G401.6 (cell line): Measurements from ENCODE around the gene STXBP6.

Experiments used
- FAIRE-seq: peaks from 2 replicates; lab custom pipeline; 2012; peaks lifted over from hg19 to GRCh38; lab: Jason Lieb, UNC

STXBP6 gene

DNA sequence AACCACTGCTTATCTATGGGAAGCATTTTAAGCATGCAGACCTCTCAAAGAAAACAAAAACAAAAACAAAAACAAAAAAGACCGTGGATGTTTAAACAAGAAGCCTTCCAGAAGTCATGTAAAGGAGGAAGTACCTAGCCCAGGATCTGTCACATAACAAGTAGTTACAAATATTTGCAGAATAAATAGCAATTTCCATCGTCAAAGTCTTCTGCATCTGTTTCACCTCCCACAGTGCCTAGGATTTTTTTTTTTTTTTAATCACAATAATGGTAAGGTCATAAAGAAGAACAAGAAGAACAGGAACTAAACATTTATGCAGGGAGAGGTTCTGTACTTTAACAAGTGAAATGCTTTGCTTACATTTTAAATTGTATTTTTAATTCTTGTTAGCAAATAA, 2.4 kb upstream of the STXBP6 start:
- no peak for FAIRE-seq

DNA sequence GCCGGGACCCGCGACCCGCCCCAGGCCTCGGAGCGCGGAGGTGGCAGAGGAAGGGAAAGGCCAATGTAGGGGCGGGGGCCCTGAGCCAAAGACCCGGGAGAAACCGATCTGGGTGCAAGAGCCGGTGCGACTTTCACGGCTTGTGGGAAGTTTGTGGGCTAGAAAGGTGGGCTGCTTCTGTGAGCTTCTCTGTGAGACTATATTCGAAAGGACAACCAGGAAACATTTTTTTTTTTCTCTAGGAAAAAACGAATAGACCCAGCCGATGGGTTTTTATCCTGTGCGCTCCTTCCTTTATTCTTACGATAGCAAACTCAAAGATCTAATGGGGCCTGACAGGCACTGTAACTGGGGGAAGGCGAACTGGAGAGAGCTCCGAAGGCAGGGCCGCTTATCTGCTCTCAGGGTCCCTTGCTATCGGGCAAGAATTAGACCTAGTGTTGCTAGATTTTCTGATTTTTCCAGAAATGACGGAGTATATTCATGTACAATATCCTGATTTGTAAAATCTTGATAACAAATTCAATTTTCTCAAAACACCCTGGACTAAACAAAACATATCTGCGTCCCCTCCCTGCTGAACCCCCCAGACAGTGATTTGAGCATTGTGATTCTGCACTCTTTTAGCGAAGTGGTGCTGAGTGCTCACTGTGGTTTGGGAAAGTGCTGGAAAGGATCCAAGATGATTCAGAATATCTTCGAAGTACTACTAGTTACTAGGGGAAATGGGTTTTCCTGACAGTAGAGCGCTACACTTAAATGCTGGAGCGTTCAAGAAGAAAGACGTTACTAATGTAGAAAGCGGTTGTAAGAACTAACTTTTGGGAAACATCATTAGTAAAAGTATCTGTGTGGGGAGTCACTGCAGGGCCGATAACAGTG, 563 bp upstream of the STXBP6 start:
- FAIRE-seq = no peak

DNA sequence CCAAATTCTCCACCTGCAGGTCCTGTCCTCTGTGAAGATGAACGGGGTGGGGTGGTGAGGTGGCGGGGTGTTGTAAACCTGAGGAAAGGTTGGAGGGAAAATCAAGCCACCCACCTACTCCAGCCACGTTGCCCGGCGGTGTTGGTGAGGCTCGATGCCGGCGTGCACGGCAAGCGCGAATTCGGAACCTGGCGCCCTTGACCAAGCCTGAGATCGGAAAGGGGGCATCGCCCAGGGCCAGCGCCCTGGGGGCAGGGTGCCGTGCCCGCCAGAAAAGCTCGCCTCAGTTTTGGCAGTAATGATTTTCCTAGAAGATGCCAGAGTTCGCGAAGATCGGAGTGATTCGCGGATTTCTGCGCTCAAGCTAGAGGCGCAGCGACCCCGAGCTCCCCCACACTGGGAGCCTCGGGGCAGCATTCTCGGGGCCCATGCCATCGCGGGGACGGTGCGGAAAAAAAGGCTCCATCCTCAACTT, 817 bp downstream of the STXBP6 start:
- no peak for FAIRE-seq

DNA sequence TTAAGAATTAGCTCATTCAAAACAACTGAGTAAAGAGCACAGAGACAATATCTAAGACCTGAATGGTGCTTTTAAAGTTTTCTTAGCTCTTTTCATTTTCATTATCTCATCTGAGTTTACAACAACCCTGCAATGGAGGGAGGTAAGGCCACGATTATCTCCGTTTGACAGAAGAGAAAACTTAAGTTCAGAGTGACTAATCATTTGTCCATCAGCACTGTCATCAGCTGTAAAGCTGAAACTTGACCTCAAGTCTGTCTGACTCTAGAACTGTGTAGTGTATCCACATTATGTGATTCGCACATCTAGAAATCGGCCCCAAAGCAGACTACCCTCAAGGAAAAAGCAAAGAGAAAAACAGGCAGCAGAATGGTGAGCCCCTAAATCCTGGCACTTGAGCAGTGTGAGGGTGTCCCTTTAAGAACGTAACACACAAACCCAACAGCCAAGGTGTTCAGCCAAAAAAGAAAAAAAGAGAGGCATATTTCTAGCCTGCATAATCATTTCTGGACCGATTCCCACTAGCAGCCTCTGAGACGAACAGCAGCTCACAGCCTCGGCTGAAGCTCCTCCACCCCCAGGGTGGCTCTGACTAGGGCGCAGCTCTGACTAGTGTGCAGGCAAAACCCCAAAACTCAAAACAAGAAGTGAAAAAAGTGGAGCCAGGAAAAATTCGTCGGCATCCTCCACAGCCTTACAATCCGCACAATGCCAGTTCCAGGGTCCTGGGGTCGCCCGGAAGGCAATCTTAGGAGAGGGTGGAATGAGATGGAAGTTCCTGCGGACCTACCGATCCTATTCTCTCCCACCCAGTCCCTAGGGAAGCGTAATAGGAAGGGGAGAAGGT, 1.6 kb downstream of the STXBP6 start:
- no peak for FAIRE-seq

DNA sequence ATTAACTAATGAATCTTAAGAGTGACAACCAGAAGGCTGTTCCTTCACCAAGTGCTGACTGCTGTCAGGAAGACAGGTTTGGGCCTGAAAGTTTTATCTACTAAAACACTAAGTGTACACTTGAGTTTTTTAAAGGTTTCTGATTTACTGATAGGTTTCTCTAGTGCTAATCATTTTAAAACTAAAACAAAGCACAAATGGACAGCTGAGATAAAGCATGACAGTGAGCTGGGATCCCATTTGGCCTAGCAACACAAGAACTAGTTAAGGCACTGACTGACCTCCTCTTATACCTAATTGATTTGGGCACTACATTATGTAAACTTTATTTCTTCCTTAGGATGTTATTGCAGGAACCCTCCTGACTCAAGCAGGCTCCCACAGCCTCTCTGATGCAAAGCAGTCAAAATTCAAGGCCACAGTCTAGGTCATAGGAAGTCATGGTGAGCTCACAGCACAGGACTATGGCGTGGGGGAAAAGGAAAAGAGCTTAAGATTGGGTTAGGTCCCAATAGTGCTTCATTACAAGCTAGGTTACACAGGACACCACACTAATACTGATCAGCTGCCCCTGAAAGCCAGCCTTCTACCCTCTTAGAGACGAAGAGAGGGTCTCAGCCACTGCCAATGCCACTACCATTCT, 3.5 kb downstream of the STXBP6 start:
- FAIRE-seq = no peak

DNA sequence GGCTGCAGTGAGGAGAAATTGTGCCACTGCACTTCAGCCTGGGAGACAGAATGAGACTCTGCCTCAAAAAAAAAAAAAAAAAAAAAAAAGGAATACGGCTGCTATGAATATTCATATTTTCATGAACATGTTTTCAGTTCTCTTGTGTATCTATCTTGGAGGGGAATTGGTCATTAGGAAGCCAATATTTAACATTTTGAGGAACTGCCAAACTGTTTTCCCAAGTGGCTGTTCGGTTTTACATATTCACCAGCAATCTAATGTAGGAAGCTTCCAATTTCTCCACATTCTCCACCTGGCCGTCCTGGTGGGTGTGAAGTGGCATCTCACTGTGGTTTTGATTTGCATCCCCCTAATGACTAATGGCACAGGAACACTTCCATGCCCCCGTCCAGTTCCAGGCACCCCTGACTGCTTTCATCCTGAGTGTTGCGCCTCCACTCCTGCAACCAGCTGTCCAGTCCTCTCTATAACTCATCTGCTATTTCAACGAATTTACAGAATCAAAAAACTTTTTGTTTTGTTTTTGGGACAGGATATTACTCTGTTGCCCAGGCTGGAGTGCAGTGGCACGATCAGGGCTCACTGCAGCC, 5.7 kb downstream of the STXBP6 start:
- no peak for FAIRE-seq

DNA sequence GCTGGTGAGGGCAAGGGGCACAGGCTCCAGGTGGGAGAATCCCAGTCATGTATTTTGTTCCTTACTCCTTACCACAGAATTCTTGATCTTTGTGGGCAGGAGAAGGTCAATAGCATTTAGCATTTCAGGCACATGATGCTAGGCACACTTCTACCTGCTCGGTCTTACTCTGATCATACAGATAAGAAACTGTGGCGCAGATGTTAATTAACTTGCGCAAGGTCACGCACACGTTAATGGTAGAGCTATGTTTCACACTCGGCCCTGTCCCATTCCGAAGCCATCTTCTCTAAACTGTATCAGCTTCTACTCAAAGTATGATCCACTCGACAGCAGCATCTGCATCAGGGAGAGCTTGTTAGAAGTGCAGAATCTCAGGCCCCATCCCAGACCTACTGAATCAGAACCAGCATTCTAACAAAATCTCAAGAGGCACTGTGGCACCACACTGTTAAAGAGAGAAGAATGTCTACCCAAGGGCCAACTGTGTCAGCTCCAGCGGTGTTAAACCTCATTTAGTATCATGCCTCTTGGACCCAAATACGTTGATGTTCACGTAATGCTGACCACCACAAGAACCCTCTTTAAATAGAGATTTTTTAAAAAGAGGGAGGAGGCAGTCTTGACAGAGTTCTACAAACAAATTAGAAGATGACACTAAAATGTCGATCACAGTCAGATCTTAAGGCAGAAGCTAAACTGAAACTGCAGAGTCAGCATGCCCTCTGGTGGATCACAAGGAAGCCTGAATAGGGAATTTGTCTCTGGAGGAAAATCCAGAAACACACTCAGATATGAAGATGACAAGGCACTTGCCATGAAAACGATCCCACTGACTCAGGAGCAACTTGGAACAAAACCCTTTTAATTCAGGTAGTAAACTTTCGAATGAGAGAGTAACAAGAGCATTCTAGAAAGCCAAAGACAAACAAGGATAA, 7.3 kb downstream of the STXBP6 start:
- FAIRE-seq = no peak

DNA sequence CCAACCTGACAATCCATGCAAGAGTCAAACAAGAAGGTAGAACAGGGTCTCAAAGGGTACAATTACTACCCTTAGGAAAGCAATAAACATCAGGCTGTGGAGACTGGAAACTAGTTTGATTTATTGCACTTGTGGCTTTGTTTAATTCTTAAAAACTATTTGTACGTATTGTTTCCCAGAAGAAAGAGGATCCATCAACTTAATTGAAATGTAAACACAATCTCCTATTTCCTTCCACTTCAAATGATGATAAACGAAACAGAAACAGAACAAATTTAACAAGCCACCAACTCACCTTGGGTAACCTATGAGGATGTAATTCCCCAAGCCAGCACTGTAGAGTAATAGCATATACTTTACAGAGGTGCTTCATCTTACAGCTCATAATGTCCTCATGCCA, 8.0 kb downstream of the STXBP6 start:
- no peak for FAIRE-seq

DNA sequence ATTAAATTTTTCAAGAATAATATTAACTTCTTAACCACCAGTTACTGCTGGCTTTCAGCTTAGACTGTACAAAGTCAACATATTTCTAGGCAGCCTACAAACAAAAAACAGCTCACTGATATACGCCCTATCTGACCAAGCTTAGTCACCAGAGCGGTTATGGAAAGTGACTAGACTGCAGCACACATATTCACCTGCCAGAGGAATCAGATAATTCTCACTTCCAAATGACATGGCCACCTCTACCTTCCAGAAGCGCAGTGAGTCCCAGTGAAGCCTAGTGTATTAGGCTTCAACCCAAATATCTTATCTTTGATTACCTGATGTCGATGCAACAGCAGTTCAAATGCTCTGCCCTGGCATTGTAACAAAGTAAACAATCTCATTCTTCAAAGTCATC, 8.5 kb downstream of the STXBP6 start:
- no peak for FAIRE-seq

DNA sequence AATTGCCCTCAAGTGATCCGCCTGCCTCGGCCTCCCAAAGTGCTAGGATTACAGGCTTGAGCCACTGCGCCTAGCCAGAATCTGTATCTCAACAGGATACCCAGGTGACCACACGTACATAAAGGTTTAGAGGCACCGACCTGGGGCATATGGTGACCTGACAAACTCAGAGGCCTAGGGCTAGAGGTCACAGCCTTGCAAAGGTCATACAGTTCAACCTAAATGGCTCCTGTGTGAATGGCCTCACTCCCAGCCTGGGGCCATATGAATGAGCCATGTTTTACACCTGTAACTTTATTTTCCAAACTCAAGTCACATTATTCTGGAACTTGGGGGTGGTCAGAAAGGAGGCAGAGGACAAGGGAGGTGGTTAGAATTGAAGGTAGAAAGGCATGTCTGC, 10.0 kb downstream of the STXBP6 start:
- FAIRE-seq = no peak

DNA sequence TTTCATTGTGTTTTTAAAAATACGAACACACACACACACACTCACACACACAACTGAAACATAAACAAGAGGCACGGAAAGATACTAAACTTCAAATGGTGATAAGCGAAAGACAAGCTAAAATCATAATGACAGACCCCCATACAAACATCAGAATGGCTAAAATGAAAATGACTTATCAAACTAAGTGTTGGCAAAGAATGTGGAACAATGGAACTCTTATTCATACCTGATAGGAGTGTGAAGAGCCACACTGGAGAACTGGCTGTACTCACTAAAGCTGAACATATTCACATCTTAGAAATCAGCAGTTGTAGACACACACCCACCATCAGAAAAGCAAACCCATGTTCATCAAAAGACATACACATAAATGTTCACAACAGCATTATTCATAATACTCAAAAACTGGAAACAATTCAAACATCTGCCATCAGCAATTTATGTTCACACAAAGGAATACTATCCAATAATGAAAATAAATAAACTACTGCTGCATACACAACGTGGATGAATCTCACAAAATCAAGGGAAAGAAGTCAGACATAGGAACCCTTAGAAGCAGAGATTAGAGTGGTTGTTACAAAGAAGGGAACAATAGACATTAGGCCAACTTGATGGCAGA, 11.8 kb downstream of the STXBP6 start:
- no peak for FAIRE-seq

DNA sequence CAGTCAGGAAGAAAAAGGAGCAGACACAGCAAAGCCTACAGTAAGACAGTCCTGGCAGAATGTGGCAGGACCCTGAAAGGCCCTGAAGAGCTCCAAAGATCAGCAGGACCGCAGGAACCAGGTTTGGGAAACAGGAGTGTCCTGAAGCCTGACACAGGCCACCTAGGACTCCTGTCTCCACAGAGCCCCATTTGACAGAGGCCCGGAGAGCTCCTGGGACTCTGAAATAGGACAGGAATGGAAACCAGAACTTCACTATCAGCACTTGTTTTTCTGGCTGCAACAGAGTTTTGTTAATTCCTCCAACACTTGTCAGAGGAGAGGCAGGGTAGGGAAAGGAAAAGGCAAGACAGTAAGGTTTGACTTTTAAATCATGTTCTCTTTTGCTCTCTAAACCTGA, 12.9 kb downstream of the STXBP6 start:
- FAIRE-seq = no peak

DNA sequence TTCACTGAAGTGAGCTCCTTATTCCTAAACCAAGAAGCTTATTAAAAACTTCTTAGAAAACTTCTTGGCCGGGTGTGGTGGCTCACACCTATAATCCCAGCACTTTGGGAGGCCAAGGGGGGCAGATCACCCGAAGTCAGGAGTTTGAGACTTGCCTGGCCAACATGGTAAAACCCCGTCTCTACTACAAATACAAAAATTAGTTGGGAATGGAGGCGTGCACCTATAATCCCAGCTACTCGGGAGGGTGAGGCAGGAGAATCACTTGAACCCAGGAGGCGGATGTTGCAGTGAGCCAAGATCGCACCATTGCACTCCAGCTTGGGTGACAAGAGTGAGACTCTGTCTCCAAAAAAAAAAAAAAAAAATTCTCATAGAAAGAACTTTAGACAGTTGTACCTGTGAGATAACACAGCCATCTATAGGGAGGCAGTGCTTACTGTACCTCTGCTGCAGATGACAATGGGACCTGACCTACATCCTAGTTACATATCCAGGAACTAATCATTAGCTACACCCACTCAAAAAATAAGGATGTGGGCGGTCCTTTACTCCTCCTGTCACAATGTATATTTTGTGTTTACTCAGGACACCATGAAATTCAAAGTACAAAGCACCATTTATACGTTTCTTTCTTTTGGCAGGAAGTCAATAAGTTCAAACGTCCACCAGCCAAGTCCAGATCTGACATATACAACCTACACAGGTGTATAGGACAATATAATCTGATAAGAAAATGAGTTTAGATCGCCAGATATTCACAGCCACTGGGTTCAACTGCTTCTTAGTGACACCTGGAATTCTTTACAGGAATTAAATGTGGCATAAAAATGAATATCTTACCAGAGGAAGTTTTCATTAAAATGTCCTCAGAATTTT, 14.9 kb downstream of the STXBP6 start:
- no peak for FAIRE-seq

DNA sequence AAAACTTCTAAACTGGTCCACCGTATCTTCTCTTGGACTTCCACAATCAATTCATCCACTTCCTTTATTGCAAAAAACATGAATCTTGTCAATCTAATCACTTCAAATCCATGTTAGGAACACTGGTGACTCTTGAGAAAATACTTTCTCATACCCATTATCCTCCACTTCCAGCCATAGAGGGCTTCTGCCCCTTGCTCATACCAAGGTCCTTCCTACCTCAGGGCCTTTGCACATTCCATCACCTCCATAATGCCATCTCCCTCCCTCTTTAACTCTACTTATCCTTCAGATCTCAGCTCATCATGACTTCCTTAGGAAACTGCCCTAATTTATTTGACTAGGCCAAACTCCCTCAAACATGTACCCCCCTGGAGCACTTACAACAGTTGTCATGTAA, 16.6 kb downstream of the STXBP6 start:
- no peak for FAIRE-seq

DNA sequence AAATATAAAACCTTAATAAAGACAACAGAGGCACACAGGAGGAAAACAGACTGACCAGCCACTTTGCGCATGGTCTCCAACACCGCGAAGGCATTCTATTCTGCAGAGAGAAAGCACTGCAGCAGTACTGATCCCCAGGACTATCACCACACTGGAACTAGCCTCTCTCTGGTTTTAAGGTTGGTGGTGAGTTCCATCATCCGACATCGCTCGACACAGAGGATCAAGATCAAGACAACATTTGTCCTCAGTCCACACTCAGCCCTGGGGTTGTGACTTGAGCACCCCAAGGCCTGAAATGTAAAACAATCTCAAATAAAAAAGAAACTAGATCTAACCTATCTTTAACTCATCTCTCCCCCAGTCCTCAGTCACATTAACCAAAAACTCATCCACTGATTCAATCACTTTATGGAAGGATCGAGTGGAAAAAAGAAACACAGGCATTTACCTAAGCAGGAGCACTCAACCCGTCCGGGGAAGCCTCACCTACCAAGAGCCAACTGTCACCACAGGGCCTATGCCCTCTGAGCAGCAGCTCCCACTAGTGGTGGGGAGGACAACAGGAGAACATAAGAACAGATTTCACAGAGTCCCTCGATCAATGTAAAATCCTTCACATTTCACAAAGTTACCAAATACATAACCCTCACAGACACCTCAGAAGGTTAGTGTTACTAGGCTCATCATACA, 17.7 kb downstream of the STXBP6 start:
- no peak for FAIRE-seq

DNA sequence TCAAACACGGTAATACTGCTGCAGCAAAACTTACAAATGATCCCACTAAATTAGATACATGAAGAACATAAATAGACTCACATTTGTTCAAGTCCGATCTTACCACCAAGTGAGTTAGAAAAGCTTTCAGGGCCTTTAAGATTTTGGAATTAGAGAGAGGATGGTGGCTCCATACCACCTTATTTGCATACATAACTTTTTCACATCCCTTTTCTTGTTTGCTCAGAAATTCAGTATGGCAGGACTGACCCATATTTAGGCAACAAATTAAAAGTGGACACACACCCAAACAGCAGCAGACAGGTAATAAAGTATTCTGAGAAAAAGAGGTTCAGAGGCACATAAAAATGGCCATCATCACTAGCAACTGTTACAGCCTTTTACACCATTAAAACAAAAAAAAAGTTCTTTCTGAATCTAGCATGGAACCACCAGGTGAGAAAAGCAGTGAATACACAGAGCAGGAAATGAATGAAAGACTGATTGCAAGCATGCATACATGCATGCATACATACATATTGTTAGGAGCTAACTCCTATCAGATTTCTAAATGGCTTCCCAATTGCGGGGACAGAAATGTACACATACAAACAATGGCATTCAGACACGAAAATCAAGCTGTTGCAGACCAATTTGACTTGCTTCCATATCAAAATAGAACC, 23.3 kb downstream of the STXBP6 start:
- FAIRE-seq = no peak

DNA sequence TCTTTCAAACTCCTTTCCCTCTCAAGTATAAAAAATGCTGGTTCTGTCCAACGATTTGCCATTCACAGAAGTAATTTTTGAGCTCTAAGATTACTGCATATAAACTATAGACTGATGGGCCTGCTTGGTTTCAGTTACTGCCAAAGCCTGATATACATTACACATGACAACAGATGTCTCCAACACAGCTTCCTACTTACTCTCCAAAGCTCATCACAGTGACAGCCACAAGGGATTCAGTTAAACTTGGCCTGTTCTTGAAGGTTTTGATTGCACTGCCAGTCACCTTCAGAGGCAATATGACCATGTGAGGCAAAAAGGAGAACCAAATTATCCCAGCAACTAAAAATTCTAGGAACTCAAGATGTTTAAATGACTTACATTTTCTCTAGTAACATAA, 30.1 kb downstream of the STXBP6 start:
- FAIRE-seq = no peak

DNA sequence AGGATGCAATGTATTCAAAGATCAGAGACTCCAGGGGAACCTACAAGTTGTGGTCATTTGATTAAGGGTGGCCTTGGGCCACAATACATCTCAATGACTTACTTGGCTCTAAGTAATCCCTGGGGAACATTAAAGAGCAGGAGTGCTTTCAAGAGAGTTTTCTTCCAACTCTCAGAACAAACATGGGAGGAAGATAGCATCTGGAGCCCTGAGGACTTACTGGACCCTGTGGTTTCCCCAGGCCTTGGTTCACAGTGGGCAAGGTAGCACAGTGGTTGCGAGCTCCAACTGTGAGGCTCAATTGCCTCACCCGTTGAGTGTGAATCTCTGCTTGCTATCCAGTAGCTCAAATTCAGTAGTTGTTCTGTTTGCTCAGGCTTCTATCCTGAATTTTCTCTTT, 32.4 kb downstream of the STXBP6 start:
- FAIRE-seq = no peak

DNA sequence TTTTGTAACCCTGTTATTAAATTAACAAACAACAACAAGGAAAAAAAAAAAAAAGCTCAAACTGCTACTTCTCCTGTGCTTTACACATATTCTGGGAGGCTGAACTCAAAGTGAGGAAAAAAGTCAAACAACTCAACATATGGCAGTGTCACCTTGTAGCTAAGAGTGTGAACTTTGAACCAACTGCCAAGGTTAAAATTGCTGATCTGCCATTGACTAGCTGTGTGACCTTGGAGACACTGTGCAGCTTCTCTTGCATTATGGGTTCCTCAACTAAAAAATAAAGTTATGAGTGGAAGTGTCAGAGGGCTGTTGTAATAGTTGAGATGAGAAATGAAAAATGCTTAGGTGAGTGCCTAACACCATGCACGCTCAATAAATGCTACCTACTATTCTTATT, 34.2 kb downstream of the STXBP6 start:
- FAIRE-seq = no peak
